SK-N-SH treated with all-trans-retinoic acid at 6 μM for 48 hours (cell line): Measurements from ENCODE around the gene MEIS2.

ENCODE experiments used
- ATAC-seq: fragments of 200-7000 bp; cut with Tn5 transposase; 3 replicates; pipeline ENCODE4 v1.9.1; 2020; ENCODE audit warnings: mild to moderate bottlenecking, moderate library complexity
- ARNTL ChIP-seq: fragments of 450-650 bp; formaldehyde crosslinking; IDR thresholded peaks from 2 replicates; pipeline ENCODE4 v1.5.0; 2020; ENCODE audit warnings: low read depth, mild to moderate bottlenecking, moderate library complexity, borderline replicate concordance
- BACH2 ChIP-seq: fragments of 250-450 bp; sonication (Bioruptor Pico); IDR thresholded peaks from 2 replicates; pipeline ENCODE4 v1.9.0; 2021; ENCODE audit warnings: mild to moderate bottlenecking, borderline replicate concordance
- CREB5 ChIP-seq: fragments of 250-450 bp; sonication (Bioruptor Pico); IDR thresholded peaks from 2 replicates; pipeline ENCODE4 v1.5.1; 2020; ENCODE audit warnings: low read depth, mild to moderate bottlenecking, moderate library complexity
- CSDC2 ChIP-seq: fragments of 250-450 bp; sonication (Bioruptor Pico); IDR thresholded peaks from 2 replicates; pipeline ENCODE4 v1.5.0; 2020; ENCODE audit warnings: mild to moderate bottlenecking, moderate library complexity
- CSRNP3 ChIP-seq: fragments of 250-450 bp; sonication (Bioruptor Pico); IDR thresholded peaks from 2 replicates; pipeline ENCODE4 v1.5.1; 2021; ENCODE audit warnings: mild to moderate bottlenecking, moderate library complexity
- ESRRG ChIP-seq: fragments of 250-450 bp; sonication (Bioruptor Pico); IDR thresholded peaks from 2 replicates; pipeline ENCODE4 v1.6.1; 2021; ENCODE audit warnings: mild to moderate bottlenecking
- GLIS3 ChIP-seq: fragments of 250-450 bp; sonication (Bioruptor Pico); IDR thresholded peaks from 2 replicates; pipeline ENCODE4 v1.5.0; 2020; ENCODE audit warnings: mild to moderate bottlenecking, moderate library complexity
- ISL1 ChIP-seq: fragments of 250-450 bp; sonication (Bioruptor Pico); IDR thresholded peaks from 2 replicates; pipeline ENCODE4 v2.1.2; 2022; ENCODE audit warnings: mild to moderate bottlenecking, moderate library complexity
- OSR1 ChIP-seq: fragments of 250-450 bp; sonication (Bioruptor Pico); IDR thresholded peaks from 2 replicates; pipeline ENCODE4 v1.8.0; 2022; ENCODE audit warnings: moderate library complexity, mild to moderate bottlenecking, inconsistent platforms
- PATZ1 ChIP-seq: fragments of 250-450 bp; sonication (Bioruptor Pico); IDR thresholded peaks from 2 replicates; pipeline ENCODE4 v1.8.0; 2020; ENCODE audit warnings: mild to moderate bottlenecking, moderate library complexity, borderline replicate concordance
- POU6F1 ChIP-seq: fragments of 250-450 bp; sonication (Bioruptor Pico); IDR thresholded peaks from 2 replicates; pipeline ENCODE4 v1.8.0; 2021; ENCODE audit warnings: low read depth, mild to moderate bottlenecking, moderate library complexity, borderline replicate concordance
- PPARA ChIP-seq: fragments of 250-450 bp; sonication (Bioruptor Pico); IDR thresholded peaks from 2 replicates; pipeline ENCODE4 v1.5.0; 2020; ENCODE audit warnings: mild to moderate bottlenecking, borderline replicate concordance
- RARB ChIP-seq: fragments of 250-450 bp; sonication (Bioruptor Pico); IDR thresholded peaks from 2 replicates; pipeline ENCODE4 v1.8.0; 2021; ENCODE audit warnings: mild to moderate bottlenecking, moderate library complexity
- TCF4 ChIP-seq: fragments of 250-450 bp; sonication (Bioruptor Pico); IDR thresholded peaks from 2 replicates; pipeline ENCODE4 v1.8.0; 2021; ENCODE audit warnings: mild to moderate bottlenecking, moderate library complexity, borderline replicate concordance
- TOX ChIP-seq: fragments of 250-450 bp; sonication (Bioruptor Pico); IDR thresholded peaks from 2 replicates; pipeline ENCODE4 v1.8.0; 2021; ENCODE audit warnings: mild to moderate bottlenecking, moderate library complexity, borderline replicate concordance
- TSHZ2 ChIP-seq: fragments of 250-450 bp; sonication (Bioruptor Pico); IDR thresholded peaks from 2 replicates; pipeline ENCODE4 v1.5.0; 2020; ENCODE audit warnings: mild to moderate bottlenecking, moderate library complexity
- ZC3H10 ChIP-seq: fragments of 250-450 bp; sonication (Bioruptor Pico); IDR thresholded peaks from 2 replicates; pipeline ENCODE4 v1.5.1; 2021; ENCODE audit warnings: mild to moderate bottlenecking, moderate library complexity
- ZFP3 ChIP-seq: fragments of 250-450 bp; sonication (Bioruptor Pico); IDR thresholded peaks from 2 replicates; pipeline ENCODE4 v1.5.0; 2020; ENCODE audit warnings: mild to moderate bottlenecking, moderate library complexity
- ZFP30 ChIP-seq: fragments of 450-650 bp; formaldehyde crosslinking; IDR thresholded peaks from 2 replicates; pipeline ENCODE4 v1.5.0; 2022; ENCODE audit warnings: mild to moderate bottlenecking, moderate library complexity
- ZNF565 ChIP-seq: fragments of 450-650 bp; formaldehyde crosslinking; conservative IDR thresholded peaks from 2 replicates; pipeline ENCODE4 v1.5.0; 2020; ENCODE audit warnings: low read depth, mild to moderate bottlenecking, moderate library complexity
- ZNF70 ChIP-seq: fragments of 450-650 bp; formaldehyde crosslinking; IDR thresholded peaks from 2 replicates; pipeline ENCODE4 v1.5.0; 2020; ENCODE audit warnings: mild to moderate bottlenecking, moderate library complexity
- ZNF8 ChIP-seq: fragments of 450-650 bp; formaldehyde crosslinking; IDR thresholded peaks from 2 replicates; pipeline ENCODE4 v1.5.0; 2020; ENCODE audit warnings: mild to moderate bottlenecking, moderate library complexity

The MEIS2 gene

GRCh38 chr15:37058316-37058985 lies 41.9 kb downstream of the MEIS2 start:
- TF ChIP-seq ISL1 = 0 out of 2 replicates have a peak, but pooled peaks have one; percentile 12
- TF ChIP-seq RARB (CRISPR knock-in tag) = no peak
- TF ChIP-seq ZNF565 = no peak
- ATAC-seq = no peak

GRCh38 chr15:37057831-37058230 lies 42.5 kb downstream of the MEIS2 start:
- TF ChIP-seq TCF4 (CRISPR knock-in tag) (no peak), ZNF70 (no peak), CSDC2 (CRISPR knock-in tag) (no peak), TOX (CRISPR knock-in tag) (no peak), CSRNP3 (no peak), ZFP3 (CRISPR knock-in tag) (no peak), ZNF565 (no peak), ZFP30 (CRISPR knock-in tag) (no peak), RARB (CRISPR knock-in tag) (no peak), BACH2 (no peak), PPARA (no peak), TSHZ2 (CRISPR knock-in tag) (no peak), ESRRG (no peak), ZC3H10 (no peak), ZNF8 (CRISPR knock-in tag) (no peak), PATZ1 (CRISPR knock-in tag) (no peak), CREB5 (CRISPR knock-in tag) (no peak), ARNTL (CRISPR knock-in tag) (no peak)
- TF ChIP-seq, all 23 proteins: peak for 0
- no peak for ATAC-seq

- TF ChIP-seq RARB (CRISPR knock-in tag) = no peak
- no peak for TF ChIP-seq ZFP30 (CRISPR knock-in tag)
- no peak for TF ChIP-seq ESRRG
- no peak for TF ChIP-seq ZC3H10
- ATAC-seq = no peak
Measured at GRCh38 chr15:37057256-37057655, 43.1 kb downstream of the MEIS2 start.

- ATAC-seq = no peak
- TF ChIP-seq TOX (CRISPR knock-in tag) (no peak), CSDC2 (CRISPR knock-in tag) (no peak), RARB (CRISPR knock-in tag) (no peak), OSR1 (no peak), ISL1 (no peak), PPARA (no peak), GLIS3 (CRISPR knock-in tag) (no peak), POU6F1 (CRISPR knock-in tag) (no peak), ESRRG (no peak), CSRNP3 (no peak), ZNF70 (no peak)
Measured at GRCh38 chr15:37056177-37057121, 43.9 kb downstream of the MEIS2 start.
